Panc1 (cell line): ENCODE data around the gene FIGNL2. TPM values are rescaled to one million over a fixed set of nuclear protein-coding genes. Genes with fewer than 3 reads are reported as not detected.

Source experiments
- ATAC-seq: fragments of 200-7000 bp; cut with Tn5 transposase; 2 replicates; pipeline ENCODE4 v1.9.1; 2020; ENCODE audit warnings: mild to moderate bottlenecking, moderate library complexity
- BruUV-seq: library from RNA; stranded (reverse); fragments of 400-500 nt; replicated peaks from 2 replicates; lab custom pipeline; 2021; lab: Mats Ljungman, UMichigan
- CTCF ChIA-PET: fragments of 300-600 bp; sonication (Branson Sonifier 250); formaldehyde crosslinking; loops from one replicate; lab custom pipeline; 2022; ENCODE audit warnings: antibody characterized with exemption; lab: Charles Lee
- POLR2A ChIA-PET: fragments of 300-600 bp; sonication (Branson Sonifier 250); formaldehyde crosslinking; loops from one replicate; lab custom pipeline; 2022; ENCODE audit warnings: antibody characterized with exemption; lab: Charles Lee
- DNase-seq: peaks from one replicate; pipeline ENCODE4 v3.0.0-alpha.2; 2010; ENCODE audit warnings: low read depth, low spot score
- H3K27ac ChIP-seq: 2 replicates; pipeline ENCODE4 v1.5.1; 2011; ENCODE audit warnings: mild to moderate bottlenecking, low read length, inconsistent platforms
- H3K27me3 ChIP-seq: fragments of 200-500 bp; sonication (Bioruptor generic); 2 replicates; pipeline ENCODE4 v1.6.0; 2014; ENCODE audit warnings: low read length, inconsistent platforms; ENCODE audit not compliant: control insufficient read depth, insufficient read depth
- H3K36me3 ChIP-seq: fragments of 200-500 bp; sonication (Bioruptor generic); 2 replicates; pipeline ENCODE4 v1.5.1; 2014; ENCODE audit warnings: inconsistent platforms, mild to moderate bottlenecking, low read length, moderate library complexity; ENCODE audit not compliant: control insufficient read depth, insufficient read depth
- H3K4me1 ChIP-seq: 2 replicates; pipeline ENCODE4 v1.5.1; 2011; ENCODE audit warnings: inconsistent platforms, mild to moderate bottlenecking, low read length, moderate library complexity; ENCODE audit not compliant: control insufficient read depth, insufficient read depth
- H3K4me3 ChIP-seq, 2 experiments: 2 replicates each; pipeline ENCODE4 v1.5.1; 2011 to 2012; ENCODE audit warnings: low read depth in 2 of 2, low read length in 2 of 2, mild to moderate bottlenecking in 2 of 2, inconsistent platforms in 1 of 2, moderate library complexity in 1 of 2
- H3K9me3 ChIP-seq: fragments of 200-500 bp; sonication (Bioruptor generic); 2 replicates; pipeline ENCODE4 v1.5.1; 2014; ENCODE audit warnings: low read depth, mild to moderate bottlenecking, inconsistent platforms, low read length, moderate library complexity; ENCODE audit not compliant: control insufficient read depth, insufficient read depth
- POLR2AphosphoS5 ChIP-seq: IDR thresholded peaks from 2 replicates; pipeline ENCODE4 v1.6.1; 2012; ENCODE audit warnings: mild to moderate bottlenecking, low read depth, low read length, moderate library complexity
- SIN3A ChIP-seq: IDR thresholded peaks from 2 replicates; pipeline ENCODE4 v1.6.1; 2012; ENCODE audit warnings: low read depth, mild to moderate bottlenecking, low read length, moderate library complexity, borderline replicate concordance; ENCODE audit not compliant: insufficient read depth
- TCF7L2 ChIP-seq: IDR thresholded peaks from 2 replicates; pipeline ENCODE4 v1.6.1; 2011; ENCODE audit warnings: mild to moderate bottlenecking, low read depth, low read length, inconsistent platforms
- in situ Hi-C: cut with HindIII; loops from 2 replicates; pipeline ENCODE4 v1.10.0; 2016; ENCODE audit warnings: low sequenced_read_pairs, low pct_unique_long_range_greater_than_20kb
- intact Hi-C: fragments of 100-400 bp; cut with micrococcal nuclease; formaldehyde crosslinking; loops from one replicate; pipeline ENCODE4 v1.10.0; 2022; ENCODE audit not compliant: unreplicated experiment
- total RNA-seq: library from RNA; stranded (reverse); gene quantifications from one replicate; pipeline ENCODE4 v1.2.1, GENCODE V29; 2021; ENCODE audit not compliant: unreplicated experiment
- TF ChIP-seq, protein P1 (sequence below): fragments of 450-650 bp; IDR thresholded peaks from 2 replicates; pipeline ENCODE4 v1.5.1; 2017; ENCODE audit warnings: mild to moderate bottlenecking
- TF ChIP-seq, protein P2 (sequence below), 2 experiments: IDR thresholded peaks; 2 replicates each; pipeline ENCODE4 v1.6.1; 2011 to 2012; ENCODE audit warnings: low read depth in 2 of 2, control low read depth in 1 of 2, low read length in 1 of 2, mild to moderate bottlenecking in 1 of 2, moderate library complexity in 1 of 2; ENCODE audit not compliant: insufficient read depth in 1 of 2

The FIGNL2 gene
- total RNA-seq, 1 experiment from 2014 or later, result 0.23 TPM

DNA sequence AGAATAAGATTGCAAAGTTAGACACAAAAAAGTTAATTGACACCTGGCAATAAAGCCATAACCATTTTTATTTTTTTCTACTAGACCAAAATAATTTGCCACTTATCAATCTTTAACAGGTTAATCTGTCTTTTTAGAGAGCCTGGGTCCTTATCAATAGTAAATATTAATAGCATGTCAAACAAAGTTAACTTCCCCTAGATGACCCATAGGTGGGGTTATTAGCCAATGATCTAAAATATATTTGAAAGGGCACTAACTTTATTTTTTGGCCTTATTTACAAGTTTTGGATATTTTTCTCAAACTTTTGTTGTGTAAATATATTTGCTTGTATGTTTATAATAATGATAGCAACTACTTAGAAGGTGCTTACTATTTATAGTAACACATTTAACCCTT lies 43.3 kb upstream of the FIGNL2 start:
- Histone ChIP-seq H3K36me3 (no peaks in the 10 kb centered on the region), H3K27me3 (no peaks in the 10 kb centered on the region), H3K9me3 (no peaks in the 10 kb centered on the region), H3K4me3 (no peak overlapping the region), H3K27ac (no peak overlapping the region), H3K4me1 (no peaks in the 10 kb centered on the region)
- no TSS peak for BruUV-seq
- ChIA-PET CTCF (interaction anchor here (0.7 kb wide), 2 partner anchors 202 to 352 kb away, joined by 4 to 6 read pairs; no protein-coding TSS in a partner anchor), POLR2A (no interaction called here)
- no peak for TF ChIP-seq TCF7L2
- no peak for TF ChIP-seq POLR2AphosphoS5
- TF ChIP-seq, protein P1, sequence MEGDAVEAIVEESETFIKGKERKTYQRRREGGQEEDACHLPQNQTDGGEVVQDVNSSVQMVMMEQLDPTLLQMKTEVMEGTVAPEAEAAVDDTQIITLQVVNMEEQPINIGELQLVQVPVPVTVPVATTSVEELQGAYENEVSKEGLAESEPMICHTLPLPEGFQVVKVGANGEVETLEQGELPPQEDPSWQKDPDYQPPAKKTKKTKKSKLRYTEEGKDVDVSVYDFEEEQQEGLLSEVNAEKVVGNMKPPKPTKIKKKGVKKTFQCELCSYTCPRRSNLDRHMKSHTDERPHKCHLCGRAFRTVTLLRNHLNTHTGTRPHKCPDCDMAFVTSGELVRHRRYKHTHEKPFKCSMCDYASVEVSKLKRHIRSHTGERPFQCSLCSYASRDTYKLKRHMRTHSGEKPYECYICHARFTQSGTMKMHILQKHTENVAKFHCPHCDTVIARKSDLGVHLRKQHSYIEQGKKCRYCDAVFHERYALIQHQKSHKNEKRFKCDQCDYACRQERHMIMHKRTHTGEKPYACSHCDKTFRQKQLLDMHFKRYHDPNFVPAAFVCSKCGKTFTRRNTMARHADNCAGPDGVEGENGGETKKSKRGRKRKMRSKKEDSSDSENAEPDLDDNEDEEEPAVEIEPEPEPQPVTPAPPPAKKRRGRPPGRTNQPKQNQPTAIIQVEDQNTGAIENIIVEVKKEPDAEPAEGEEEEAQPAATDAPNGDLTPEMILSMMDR, result peak; percentile 44; the same call in 1 of the 2 replicates
- no peak for TF ChIP-seq SIN3A
- DNase-seq (no peak), ATAC-seq (no peak)
- intact Hi-C loops, result no loop called here
- in situ Hi-C loops, result no loop called here

DNA sequence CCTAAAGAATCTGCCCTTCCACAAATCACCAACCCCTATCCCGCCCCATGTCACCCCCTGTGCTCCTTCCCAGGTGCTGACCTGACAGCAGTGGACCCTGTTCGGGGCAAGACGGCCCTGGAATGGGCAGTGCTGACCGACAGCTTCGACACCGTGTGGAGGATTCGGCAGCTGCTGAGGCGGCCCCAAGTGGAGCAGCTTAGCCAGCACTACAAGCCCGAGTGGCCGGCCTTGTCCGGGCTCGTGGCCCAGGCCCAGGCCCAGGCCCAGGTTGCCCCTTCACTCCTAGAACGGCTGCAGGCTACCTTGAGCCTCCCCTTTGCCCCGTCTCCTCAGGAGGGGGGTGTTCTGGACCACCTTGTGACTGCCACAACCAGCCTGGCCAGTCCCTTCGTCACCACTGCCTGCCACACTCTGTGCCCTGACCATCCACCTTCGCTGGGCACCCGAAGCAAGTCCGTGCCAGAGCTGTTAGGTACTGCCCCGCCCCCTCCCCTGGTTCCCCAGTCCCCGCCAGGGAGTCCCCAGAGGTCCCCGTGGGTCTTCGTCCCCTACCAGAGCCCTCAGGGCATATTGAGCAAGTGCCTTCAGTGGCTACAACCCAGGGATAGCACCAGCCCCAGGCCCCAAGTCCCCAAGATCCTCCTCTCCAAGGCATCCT lies 42.1 kb upstream of the FIGNL2 start:
- CTCF ChIA-PET, result interaction anchor here (1.0 kb wide), 1 partner anchor 88 kb away, joined by 3 read pairs; no protein-coding TSS in a partner anchor
- BruUV-seq, result no TSS peak
- no peak overlapping the region for H3K4me3 ChIP-seq
- TF ChIP-seq, protein P2, sequence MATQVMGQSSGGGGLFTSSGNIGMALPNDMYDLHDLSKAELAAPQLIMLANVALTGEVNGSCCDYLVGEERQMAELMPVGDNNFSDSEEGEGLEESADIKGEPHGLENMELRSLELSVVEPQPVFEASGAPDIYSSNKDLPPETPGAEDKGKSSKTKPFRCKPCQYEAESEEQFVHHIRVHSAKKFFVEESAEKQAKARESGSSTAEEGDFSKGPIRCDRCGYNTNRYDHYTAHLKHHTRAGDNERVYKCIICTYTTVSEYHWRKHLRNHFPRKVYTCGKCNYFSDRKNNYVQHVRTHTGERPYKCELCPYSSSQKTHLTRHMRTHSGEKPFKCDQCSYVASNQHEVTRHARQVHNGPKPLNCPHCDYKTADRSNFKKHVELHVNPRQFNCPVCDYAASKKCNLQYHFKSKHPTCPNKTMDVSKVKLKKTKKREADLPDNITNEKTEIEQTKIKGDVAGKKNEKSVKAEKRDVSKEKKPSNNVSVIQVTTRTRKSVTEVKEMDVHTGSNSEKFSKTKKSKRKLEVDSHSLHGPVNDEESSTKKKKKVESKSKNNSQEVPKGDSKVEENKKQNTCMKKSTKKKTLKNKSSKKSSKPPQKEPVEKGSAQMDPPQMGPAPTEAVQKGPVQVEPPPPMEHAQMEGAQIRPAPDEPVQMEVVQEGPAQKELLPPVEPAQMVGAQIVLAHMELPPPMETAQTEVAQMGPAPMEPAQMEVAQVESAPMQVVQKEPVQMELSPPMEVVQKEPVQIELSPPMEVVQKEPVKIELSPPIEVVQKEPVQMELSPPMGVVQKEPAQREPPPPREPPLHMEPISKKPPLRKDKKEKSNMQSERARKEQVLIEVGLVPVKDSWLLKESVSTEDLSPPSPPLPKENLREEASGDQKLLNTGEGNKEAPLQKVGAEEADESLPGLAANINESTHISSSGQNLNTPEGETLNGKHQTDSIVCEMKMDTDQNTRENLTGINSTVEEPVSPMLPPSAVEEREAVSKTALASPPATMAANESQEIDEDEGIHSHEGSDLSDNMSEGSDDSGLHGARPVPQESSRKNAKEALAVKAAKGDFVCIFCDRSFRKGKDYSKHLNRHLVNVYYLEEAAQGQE (IDR thresholded peaks at IDR 0.05; ENCODE audit: insufficient read depth in 1 of 2, low read depth in 2 of 2, low read length in 1 of 2), result no peak
- TF ChIP-seq POLR2AphosphoS5 (no peak), TCF7L2 (no peak), SIN3A (no peak)
- TF ChIP-seq, protein P1, result no peak
- no peak for DNase-seq
- intact Hi-C loops (no loop called here), in situ Hi-C loops (no loop called here)
- H3K27me3 ChIP-seq, result no peaks in the 10 kb centered on the region
- POLR2A ChIA-PET, result no interaction called here
- no peak overlapping the region for H3K27ac ChIP-seq
- no peaks in the 10 kb centered on the region for H3K36me3 ChIP-seq
- ATAC-seq, result no peak
- no peaks in the 10 kb centered on the region for H3K4me1 ChIP-seq
- no peaks in the 10 kb centered on the region for H3K9me3 ChIP-seq
